SK-N-SH (cell line): ENCODE measurements around the gene MAP3K7.

Experiments
- CTCF ChIP-seq: fragments of 200-600 bp; sonication (generic); IDR thresholded peaks from 2 replicates; pipeline ENCODE4 v1.6.1; 2017; ENCODE audit warnings: antibody characterized with exemption, mild to moderate bottlenecking, moderate library complexity
- RCOR1 ChIP-seq: fragments of 150-350 bp; IDR thresholded peaks from 2 replicates; pipeline ENCODE4 v1.6.1; 2017; ENCODE audit warnings: antibody characterized with exemption, low read length
- SMC3 ChIP-seq: IDR thresholded peaks from 2 replicates; pipeline ENCODE4 v1.6.1; 2012; ENCODE audit warnings: low read depth, low read length, improper control_type of control experiment
- USF2 ChIP-seq: fragments of 150-350 bp; IDR thresholded peaks from 2 replicates; pipeline ENCODE4 v1.6.1; 2017; ENCODE audit warnings: antibody characterized with exemption, low read length, low read depth, borderline replicate concordance

GRCh38 chr6:90480666-90481065 lies 106.2 kb downstream of the MAP3K7 start:
- TF ChIP-seq CTCF (no peak), SMC3 (no peak), RCOR1 (no peak), USF2 (no peak)
